ENCODE results near the gene HCFC1. TPM values are rescaled to one million over a fixed set of nuclear protein-coding genes. Genes with fewer than 3 reads are reported as not detected.
A peak's percentile ranks its signal among the peaks of the same experiment; 100 is the strongest.

Gene HCFC1
- total RNA-seq, 1 donor from 2014 or later = 84.0 TPM

GRCh38 chrX:153905481-153906095 is 66.0 kb downstream of the HCFC1 start:
- no peak for DNase-seq
- Mint-ChIP-seq H3K9me3 (ENCODE audit: unreplicated experiment) (no peaks in the 10 kb centered on the region), H3K36me3 (ENCODE audit: unreplicated experiment) (no peaks in the 10 kb centered on the region), H3K4me3 (ENCODE audit: unreplicated experiment) (no peak overlapping the region), H3K4me1 (ENCODE audit: low read depth, unreplicated experiment) (peaks cover 14% of the 10 kb centered on the region), H3K27me3 (ENCODE audit: unreplicated experiment) (peaks cover 4% of the 10 kb centered on the region), H3K27ac (ENCODE audit: unreplicated experiment) (no peak overlapping the region)
- no peak for TF ChIP-seq CTCF (IDR thresholded peaks at IDR 0.05; ENCODE audit: partially characterized antibody, unreplicated experiment)

- Mint-ChIP-seq H3K27ac (ENCODE audit: unreplicated experiment) (no peak within 1 kb of the TSS), H3K36me3 (ENCODE audit: unreplicated experiment) (no peaks in the 10 kb centered on the region), H3K4me3 (ENCODE audit: unreplicated experiment) (no peak within 1 kb of the TSS), H3K4me1 (ENCODE audit: low read depth, unreplicated experiment) (peaks cover 15% of the 10 kb centered on the region), H3K27me3 (ENCODE audit: unreplicated experiment) (peaks cover 4% of the 10 kb centered on the region), H3K9me3 (ENCODE audit: unreplicated experiment) (no peaks in the 10 kb centered on the region)
- DNase-seq = no peak
- no peak for TF ChIP-seq CTCF (IDR thresholded peaks at IDR 0.05; ENCODE audit: partially characterized antibody, unreplicated experiment)
Measured at GRCh38 chrX:153903991-153904957, 67.3 kb downstream of the HCFC1 start, which contains the start of gene AVPR2. AVPR2 (plus strand) TSS chrX:153904673; CDS start chrX:153905146, 473 bp downstream.

- H3K27ac Mint-ChIP-seq (ENCODE audit: unreplicated experiment) = peak overlapping the region; percentile 46
- no peak for TF ChIP-seq CTCF (IDR thresholded peaks at IDR 0.05; ENCODE audit: partially characterized antibody, unreplicated experiment)
- DNase-seq = no peak
- H3K9me3 Mint-ChIP-seq (ENCODE audit: unreplicated experiment) = no peaks in the 10 kb centered on the region
- peak overlapping the region; percentile 9 for H3K4me3 Mint-ChIP-seq (ENCODE audit: unreplicated experiment)
- peaks cover 4% of the 10 kb centered on the region for H3K27me3 Mint-ChIP-seq (ENCODE audit: unreplicated experiment)
- H3K4me1 Mint-ChIP-seq (ENCODE audit: low read depth, unreplicated experiment) = peaks cover 15% of the 10 kb centered on the region
- no peaks in the 10 kb centered on the region for H3K36me3 Mint-ChIP-seq (ENCODE audit: unreplicated experiment)
Measured at GRCh38 chrX:153903238-153903980, 68.2 kb downstream of the HCFC1 start.

- Mint-ChIP-seq H3K36me3 (ENCODE audit: unreplicated experiment) (no peaks in the 10 kb centered on the region), H3K9me3 (ENCODE audit: unreplicated experiment) (no peaks in the 10 kb centered on the region), H3K27me3 (ENCODE audit: unreplicated experiment) (peaks cover 4% of the 10 kb centered on the region), H3K4me1 (ENCODE audit: low read depth, unreplicated experiment) (peaks cover 15% of the 10 kb centered on the region), H3K4me3 (ENCODE audit: unreplicated experiment) (no peak overlapping the region), H3K27ac (ENCODE audit: unreplicated experiment) (no peak overlapping the region)
- TF ChIP-seq CTCF (IDR thresholded peaks at IDR 0.05; ENCODE audit: partially characterized antibody, unreplicated experiment) = no peak
- no peak for DNase-seq
Measured at GRCh38 chrX:153902385-153902784, 69.2 kb downstream of the HCFC1 start.

All from glutamatergic neuron (in vitro differentiated cells).